Pons (tissue), 1 donor: Measurements from ENCODE around the gene LGR6.

ENCODE experiments used
- DNase-seq: peaks from one replicate; pipeline ENCODE4 v3.0.0-alpha.2; 2016; ENCODE audit warnings: low spot score

The LGR6 gene

GRCh38 chr1:202199040-202199889, 5.7 kb downstream of the LGR6 start:
- no peak for DNase-seq

- DNase-seq, result no peak
Observed at GRCh38 chr1:202200112-202200548, 6.5 kb downstream of the LGR6 start.

GRCh38 chr1:202200669-202201068, 7.1 kb downstream of the LGR6 start:
- DNase-seq, result no peak

- DNase-seq, result no peak
Observed at GRCh38 chr1:202201266-202201665, 7.7 kb downstream of the LGR6 start.

GRCh38 chr1:202201971-202202370, 8.4 kb downstream of the LGR6 start:
- DNase-seq, result no peak

GRCh38 chr1:202202500-202203168, 9.0 kb downstream of the LGR6 start:
- no peak for DNase-seq

- DNase-seq, result no peak
Observed at GRCh38 chr1:202203238-202204039, 9.8 kb downstream of the LGR6 start.

- no peak for DNase-seq
Observed at GRCh38 chr1:202204065-202204464, 10.5 kb downstream of the LGR6 start.

- no peak for DNase-seq
Observed at GRCh38 chr1:202205523-202206190, 12.1 kb downstream of the LGR6 start.

GRCh38 chr1:202207292-202207691, 13.7 kb downstream of the LGR6 start:
- DNase-seq, result no peak

GRCh38 chr1:202208351-202208857, 14.8 kb downstream of the LGR6 start:
- no peak for DNase-seq

- DNase-seq, result no peak
Observed at GRCh38 chr1:202210385-202210784, 16.8 kb downstream of the LGR6 start.

- DNase-seq, result no peak
Observed at GRCh38 chr1:202210969-202211368, 17.4 kb downstream of the LGR6 start.

- DNase-seq, result no peak
Observed at GRCh38 chr1:202212787-202213186, 19.2 kb downstream of the LGR6 start.

GRCh38 chr1:202213361-202214088, 19.9 kb downstream of the LGR6 start:
- DNase-seq, result no peak

- no peak for DNase-seq
Observed at GRCh38 chr1:202214089-202214843, 20.7 kb downstream of the LGR6 start.

- DNase-seq, result no peak
Observed at GRCh38 chr1:202215472-202216130, 22.0 kb downstream of the LGR6 start.

- peak; percentile 48 for DNase-seq
Observed at GRCh38 chr1:202216691-202217090, 23.1 kb downstream of the LGR6 start.

- DNase-seq, result no peak
Observed at GRCh38 chr1:202217516-202217915, 23.9 kb downstream of the LGR6 start.

GRCh38 chr1:202217951-202218350, 24.4 kb downstream of the LGR6 start:
- no peak for DNase-seq
